HTR-8/SVneo (cell line): ENCODE results near the gene RIMKLA.

Experiments used
- DNase-seq: peaks from one replicate; pipeline ENCODE4 v3.0.0; 2011; ENCODE audit warnings: low spot score, mixed read lengths; ENCODE audit not compliant: insufficient read length
- FAIRE-seq: peaks from 2 replicates; lab custom pipeline; 2011; peaks lifted over from hg19 to GRCh38; lab: Jason Lieb, UNC

Gene RIMKLA

DNA sequence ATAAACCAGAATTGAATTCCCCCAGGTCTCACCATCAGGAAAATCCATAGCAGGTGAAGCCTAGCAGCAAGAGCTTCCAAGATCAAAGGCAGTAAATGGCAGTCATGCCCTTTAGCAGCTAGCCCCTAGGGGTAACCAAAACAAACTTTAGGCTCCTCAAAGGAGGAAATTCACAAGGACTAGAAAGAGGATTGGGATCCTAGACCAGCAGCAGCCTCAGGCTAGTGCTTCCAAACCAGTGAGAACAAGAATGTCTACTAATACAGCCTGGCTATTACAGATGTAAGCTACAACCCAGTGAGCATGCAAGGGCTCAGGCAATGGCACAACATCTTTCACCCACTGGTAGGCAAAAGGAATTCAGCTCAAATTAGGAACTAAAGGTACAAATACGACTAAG lies 11.1 kb upstream of the RIMKLA start:
- FAIRE-seq: no peak
- no peak for DNase-seq

GRCh38 chr1:42370876-42371549 lies 9.6 kb upstream of the RIMKLA start:
- FAIRE-seq (no peak), DNase-seq (no peak)

DNA sequence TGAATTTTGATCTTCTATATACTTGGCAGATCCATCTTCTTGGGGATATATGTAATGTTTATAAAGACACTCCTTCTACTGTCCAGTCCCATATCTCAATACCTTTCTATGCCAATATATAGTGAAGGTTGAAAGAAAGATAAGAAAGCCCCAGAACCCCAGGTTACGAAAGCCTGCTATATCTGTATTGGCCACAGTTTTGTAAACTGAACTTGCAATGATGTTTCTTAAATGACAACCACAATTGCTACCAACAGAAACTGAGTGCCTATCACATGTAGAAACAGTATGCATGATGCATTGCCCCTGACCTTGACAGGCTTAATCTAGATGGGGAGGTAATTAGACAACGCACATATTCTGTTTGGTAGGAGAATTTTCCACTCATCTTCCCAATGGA lies 7.8 kb upstream of the RIMKLA start:
- DNase-seq (no peak), FAIRE-seq (no peak)

GRCh38 chr1:42379794-42380585 lies 602 bp upstream of the RIMKLA start:
- DNase-seq (peak; percentile 49), FAIRE-seq (no peak)

GRCh38 chr1:42381280-42381673 lies 685 bp downstream of the RIMKLA start:
- FAIRE-seq (no peak), DNase-seq (no peak)

- no peak for DNase-seq
- no peak for FAIRE-seq
Measured at GRCh38 chr1:42385283-42385682, 4.7 kb downstream of the RIMKLA start.

DNA sequence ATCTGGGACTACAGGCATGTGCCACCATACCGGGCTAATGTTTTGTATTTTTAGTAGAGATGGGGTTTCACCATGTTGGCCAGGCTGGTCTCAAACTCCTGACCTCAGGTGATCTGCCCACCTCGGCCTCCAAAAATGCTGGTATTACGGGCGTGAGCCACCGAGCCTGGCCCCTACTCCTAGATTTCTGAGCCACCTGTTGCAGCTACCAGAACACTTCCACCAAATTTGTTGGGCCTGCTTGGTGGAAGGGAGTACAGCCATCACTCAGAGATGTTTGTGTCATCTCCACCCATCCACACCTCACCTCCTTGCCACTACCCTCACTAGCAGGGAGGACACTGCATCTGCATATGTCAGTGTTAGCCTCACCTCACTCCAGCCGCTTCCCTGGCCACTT lies 5.5 kb downstream of the RIMKLA start:
- no peak for FAIRE-seq

GRCh38 chr1:42392255-42392654 lies 11.7 kb downstream of the RIMKLA start:
- DNase-seq (no peak), FAIRE-seq (no peak)

More for the DNA sequence above, 5.5 kb downstream of the RIMKLA start:
- no peak for DNase-seq

- no peak for FAIRE-seq
- no peak for DNase-seq
Measured at GRCh38 chr1:42392967-42393848, 12.6 kb downstream of the RIMKLA start.

GRCh38 chr1:42399315-42400100 lies 18.9 kb downstream of the RIMKLA start:
- FAIRE-seq: no peak
- DNase-seq: no peak

DNA sequence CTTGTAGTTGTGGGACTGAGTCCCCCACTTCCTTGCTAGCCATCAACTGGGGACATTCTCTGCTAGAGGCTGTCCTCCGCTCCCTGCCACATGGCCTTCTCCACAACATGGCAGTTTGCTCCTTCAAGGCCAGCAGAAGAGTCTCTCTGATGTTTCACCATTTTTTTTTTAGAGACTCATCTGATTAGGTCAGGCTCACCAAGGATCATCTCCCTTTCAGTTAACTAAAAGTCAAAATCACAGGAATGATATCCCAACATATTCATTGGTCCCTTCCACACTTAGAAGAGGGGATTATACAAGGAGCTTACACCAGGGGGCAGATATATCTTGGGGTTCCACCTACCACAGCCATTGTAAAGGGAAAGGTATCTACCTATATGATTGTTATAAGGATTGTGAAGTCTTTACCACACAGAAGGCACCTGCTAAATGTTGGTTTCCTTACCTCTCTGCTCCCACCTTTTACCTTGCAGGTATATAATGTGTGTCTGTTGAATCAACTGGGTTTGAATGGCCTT lies 23.3 kb downstream of the RIMKLA start:
- DNase-seq (no peak), FAIRE-seq (no peak)

DNA sequence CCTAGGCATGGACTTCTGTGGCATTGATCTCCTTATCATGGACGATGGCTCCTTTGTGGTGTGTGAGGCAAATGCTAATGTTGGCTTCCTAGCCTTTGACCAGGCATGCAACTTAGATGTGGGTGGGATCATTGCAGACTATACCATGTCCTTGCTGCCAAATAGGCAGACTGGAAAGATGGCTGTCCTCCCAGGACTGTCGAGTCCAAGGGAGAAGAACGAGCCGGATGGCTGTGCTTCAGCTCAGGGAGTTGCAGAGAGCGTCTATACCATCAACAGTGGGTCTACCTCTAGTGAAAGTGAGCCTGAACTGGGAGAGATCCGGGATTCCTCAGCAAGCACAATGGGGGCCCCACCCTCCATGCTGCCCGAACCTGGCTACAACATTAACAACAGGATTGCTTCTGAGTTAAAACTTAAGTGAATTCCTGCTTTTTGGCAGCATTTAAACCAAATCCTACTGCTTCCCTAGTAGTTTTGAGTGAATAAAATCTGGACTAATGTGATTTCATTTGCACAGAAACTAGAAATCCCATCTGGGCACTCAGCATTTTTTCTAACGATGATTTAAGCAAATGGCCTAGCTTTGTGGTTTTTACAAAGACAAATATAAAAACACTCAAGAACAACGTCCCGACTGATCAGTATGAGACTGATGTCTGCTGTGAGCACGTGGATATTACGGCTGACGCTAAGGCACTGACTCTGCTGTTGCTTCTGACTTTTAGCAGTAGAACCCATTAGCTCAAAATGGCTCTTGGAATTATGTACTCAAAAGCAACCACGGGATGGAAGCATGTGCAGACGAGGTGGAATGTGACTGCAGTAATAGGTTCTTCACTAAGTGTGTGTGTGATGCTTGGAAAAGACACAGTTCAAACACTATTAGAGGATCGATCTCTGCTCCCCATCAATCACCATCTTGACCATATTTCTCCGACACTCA lies 34.2 kb downstream of the RIMKLA start:
- no peak for DNase-seq
- FAIRE-seq: no peak

DNA sequence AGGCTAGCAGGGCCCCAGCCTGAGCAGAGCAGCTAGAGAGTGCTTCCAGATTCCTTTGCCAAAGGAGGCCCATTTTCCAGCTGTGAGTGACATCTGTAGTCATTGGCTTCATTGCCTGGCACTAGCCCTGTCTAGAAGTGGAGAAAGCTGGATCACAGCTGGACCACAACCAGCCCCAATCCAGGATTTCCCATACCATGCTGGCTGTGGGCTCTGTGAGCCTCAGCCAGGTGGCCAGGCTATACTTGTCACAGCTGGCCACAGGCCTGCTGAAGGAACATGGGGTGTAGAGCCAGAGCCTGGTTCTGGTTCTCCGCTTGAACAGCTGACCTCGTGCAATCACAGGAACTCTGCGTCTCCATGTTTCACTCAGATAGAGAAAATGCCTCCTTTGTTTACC lies 36.6 kb downstream of the RIMKLA start:
- FAIRE-seq (no peak), DNase-seq (no peak)

DNA sequence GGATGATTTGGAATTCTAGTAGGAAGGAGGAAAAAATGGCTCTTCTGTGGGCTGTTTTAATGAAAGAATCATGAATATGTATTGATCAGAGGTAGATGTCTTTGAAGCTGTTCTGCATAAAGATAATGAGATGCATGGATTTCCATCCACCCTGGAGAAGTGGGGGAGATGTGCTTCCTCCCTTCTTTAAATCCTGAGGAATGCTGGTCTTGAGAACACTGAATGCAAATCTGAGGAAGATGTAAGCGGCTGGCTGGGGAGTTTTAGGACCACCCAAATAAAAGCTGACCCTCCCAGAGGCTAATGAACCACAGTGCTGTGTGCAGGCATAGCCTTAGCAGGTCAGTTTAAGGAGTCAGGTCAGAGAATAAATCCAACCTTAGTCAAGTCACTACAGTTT lies 37.9 kb downstream of the RIMKLA start:
- DNase-seq (no peak), FAIRE-seq (no peak)

GRCh38 chr1:42419126-42419821 lies 38.7 kb downstream of the RIMKLA start:
- FAIRE-seq (no peak), DNase-seq (no peak)

DNA sequence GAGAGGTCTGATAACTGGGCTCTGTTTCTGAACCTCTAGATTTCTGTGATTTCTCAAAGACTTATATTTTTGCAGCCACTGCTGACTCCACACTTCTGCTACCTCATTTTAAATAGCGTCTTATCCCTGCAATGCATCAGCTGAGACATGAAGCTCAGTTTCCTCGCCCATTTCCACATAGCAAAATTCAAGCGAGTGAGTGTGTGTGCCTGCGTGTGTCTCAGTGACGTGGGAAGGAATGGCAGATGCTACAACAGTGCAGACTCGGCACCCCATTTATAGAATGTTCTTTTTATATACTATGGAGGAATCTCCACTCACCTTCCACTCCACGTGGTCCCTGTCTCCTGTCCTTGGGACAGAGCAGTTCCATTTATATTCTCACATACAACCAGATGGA lies 39.5 kb downstream of the RIMKLA start:
- FAIRE-seq (no peak), DNase-seq (no peak)

- FAIRE-seq: no peak
- peak; percentile 7 for DNase-seq
Measured at GRCh38 chr1:42420911-42421585, 40.5 kb downstream of the RIMKLA start.

DNA sequence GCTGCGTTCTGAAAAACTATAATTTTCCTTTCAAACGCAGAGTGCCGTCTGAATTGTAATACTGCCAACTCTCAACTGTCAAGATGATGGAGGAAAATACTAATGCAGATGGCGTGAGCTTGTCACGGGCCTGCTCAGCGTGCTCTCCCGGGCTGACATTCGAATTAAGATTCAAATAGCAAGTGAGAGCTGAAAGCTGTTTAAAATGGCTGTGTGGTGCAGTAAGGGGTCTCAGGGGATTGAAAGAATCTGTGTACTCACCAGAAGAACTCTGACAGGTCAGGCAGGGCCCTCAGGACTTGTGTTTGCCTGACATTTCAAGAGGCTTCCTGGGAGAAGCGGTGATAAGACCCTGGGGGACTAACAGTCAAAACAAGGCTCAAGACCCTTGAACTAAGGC lies 42.1 kb downstream of the RIMKLA start:
- DNase-seq (no peak), FAIRE-seq (no peak)
